GM21737 (cell line): ENCODE measurements around the gene EPB42.
"Not testable (repeated sequence)": the region's sequence is repeated elsewhere in the genome, so short reads cannot be mapped to it uniquely, and the experiment has no call there.

ENCODE experiments used
- ATAC-seq: cut with Tn5 transposase; IDR thresholded peaks from one replicate; pipeline ENCODE4 v1.9.1; 2021; ENCODE audit warnings: mild to moderate bottlenecking, moderate library complexity; ENCODE audit not compliant: unreplicated experiment

Gene EPB42

GRCh38 chr15:43242616-43243015 lies 21.8 kb upstream of the EPB42 start:
- ATAC-seq, result no peak

- ATAC-seq, result no peak
Measured at GRCh38 chr15:43241100-43241499, 20.3 kb upstream of the EPB42 start.

GRCh38 chr15:43239732-43240491 lies 19.1 kb upstream of the EPB42 start:
- no peak for ATAC-seq

DNA sequence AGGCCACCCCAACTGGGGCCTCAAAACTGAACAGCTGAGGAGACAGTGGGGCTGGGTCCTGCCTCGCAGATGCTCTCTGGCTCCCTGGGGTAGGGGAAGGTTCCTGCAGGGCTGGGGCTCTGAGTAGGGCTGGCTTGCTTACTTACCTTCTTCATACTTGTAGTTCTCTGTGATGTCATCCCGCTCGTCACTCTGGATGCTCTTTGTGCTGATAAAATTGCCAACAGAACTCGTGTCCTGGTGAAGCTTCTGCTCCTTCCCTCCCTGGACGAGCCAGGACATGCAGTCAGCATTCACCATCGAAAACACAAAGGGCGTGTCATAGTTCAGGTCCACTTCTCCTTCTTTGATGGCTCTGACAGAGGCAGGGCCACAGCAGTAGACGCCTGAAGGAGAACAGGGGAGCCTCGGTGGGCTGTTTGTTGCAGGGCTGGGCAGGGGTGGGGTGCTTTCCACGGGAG lies 17.9 kb upstream of the EPB42 start:
- ATAC-seq, result no peak

- ATAC-seq, result no peak
Measured at GRCh38 chr15:43237842-43238470, 17.1 kb upstream of the EPB42 start.

- ATAC-seq, result no peak
Measured at GRCh38 chr15:43235536-43235935, 14.7 kb upstream of the EPB42 start.

DNA sequence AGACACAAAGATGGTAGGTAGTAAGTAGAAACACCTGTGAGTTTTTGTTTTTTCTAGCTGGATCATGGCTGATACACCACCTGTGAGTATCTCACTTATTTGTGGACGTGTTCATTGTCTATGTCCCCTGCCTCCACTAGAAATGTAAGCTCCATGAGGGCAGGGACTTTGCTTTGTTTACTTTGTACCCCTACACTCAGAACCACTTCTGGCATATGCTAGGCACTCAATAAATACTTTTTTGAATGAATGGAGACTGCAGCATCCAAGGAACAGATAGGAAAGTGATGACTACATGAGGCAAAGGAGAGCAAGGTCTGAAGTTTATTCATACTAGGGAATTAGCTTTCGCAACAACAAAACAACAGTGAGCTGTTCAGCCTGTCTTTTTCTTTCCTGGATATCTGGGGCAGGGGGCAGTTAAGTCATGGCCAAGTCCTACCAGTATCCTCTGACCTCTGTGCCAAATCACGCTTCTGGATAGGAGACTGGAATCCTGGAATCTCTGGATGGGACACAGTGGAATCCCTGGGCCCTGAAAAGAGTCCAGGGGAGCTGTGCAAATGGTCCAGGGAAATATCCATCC lies 11.6 kb upstream of the EPB42 start:
- ATAC-seq, result no peak

GRCh38 chr15:43230640-43231115 lies 9.9 kb upstream of the EPB42 start:
- no peak for ATAC-seq

DNA sequence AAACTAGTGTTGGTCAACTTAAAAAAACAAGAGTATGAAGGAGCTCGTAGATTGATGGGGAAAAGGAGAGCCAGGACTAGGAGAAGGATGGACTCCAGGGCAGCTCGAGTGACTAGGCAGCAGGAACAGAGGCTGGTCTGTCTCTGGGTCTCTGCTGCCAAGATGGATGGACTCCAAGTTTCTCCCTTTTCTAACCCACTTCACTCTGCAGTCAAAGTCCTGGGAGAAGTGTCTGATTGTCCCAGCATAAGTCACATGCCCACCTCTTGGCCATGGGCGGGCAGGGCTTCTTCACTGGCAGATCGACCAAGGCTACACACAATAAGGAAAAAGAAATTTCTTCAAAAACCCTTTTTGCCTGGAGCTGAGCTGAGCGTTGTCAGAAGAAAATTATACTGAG lies 9.2 kb upstream of the EPB42 start:
- no peak for ATAC-seq

DNA sequence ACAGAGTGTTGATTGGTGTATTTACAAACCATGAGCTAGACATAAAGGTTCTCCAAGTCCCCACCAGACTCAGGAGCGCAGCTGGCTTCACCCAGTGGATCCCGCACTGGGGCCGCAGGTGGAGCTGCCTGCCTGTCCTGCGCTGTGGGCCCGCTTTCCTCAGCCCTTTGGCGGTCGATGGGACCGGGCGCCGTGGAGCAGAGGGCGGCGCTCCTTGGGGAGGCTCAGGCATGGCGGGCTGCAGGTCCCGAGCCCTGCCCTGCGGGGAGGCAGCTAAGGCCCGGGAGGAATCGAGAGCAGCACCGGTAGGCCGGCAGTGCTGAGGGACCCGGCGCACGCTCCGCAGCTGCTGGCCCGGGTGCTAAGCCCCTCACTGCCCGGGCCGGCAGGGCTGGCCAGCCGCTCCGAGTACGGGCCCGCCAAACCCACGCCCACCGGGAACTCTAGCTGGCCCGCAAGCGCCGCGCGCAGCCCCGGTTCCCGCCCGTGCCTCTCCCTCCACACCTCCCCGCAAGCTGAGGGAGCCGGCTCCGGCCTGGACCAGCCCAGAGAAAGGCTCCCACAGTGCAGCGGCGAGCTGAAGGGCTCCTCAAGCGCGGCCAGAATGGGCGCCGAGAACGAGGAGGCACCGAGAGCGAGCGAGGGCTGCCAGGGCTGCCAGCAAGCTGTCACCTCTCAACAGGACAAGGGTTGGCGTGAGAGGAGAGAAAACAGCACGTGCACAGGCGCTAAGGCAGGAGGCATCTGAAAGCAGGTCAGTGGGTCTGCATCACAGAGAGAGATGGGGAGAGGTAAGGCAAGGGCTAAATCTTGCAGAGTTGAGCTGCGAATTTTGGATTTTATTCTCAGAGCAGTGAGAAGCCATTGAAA lies 5.9 kb upstream of the EPB42 start:
- ATAC-seq, result no peak

- ATAC-seq, result not testable (repeated sequence)
Measured at GRCh38 chr15:43225950-43226255, 5.1 kb upstream of the EPB42 start.

DNA sequence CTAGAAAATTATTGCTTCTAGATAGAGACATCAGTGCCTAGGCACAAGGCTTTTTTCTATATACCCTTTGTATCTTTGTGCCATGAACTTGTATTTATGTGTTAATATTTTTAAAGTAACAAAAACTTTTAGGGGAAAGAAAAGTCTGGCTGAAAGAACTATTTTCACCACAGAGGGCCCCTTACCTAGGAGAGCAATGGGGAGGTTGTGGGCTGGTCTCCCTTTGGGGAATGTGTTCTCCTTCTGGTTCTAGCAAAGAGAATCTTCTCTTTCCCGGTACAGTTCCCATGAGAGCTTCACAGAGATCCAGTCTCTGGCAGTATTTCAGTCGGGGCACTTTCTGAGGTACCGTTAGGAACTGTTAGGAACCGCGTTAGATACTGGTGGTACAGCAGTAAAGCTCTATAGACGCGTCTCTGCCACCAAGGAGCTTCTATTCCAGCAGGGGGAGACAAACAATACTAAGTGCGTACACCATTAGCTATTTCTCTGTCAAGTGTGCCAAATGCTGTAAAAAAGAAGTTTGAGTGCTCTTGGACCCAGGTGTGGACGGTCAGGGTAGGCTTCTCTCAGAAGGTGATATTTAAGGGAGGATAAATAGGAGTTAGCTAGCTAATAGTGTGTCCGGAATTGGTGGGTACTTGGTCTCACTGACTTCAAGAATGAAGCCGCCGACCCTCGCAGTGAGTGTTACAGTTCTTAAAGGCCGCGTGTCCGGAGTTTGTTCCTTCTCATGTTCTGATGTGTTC lies 4.6 kb upstream of the EPB42 start:
- no peak for ATAC-seq

- no peak for ATAC-seq
Measured at GRCh38 chr15:43221422-43221821, 604 bp upstream of the EPB42 start.

GRCh38 chr15:43219929-43220928 lies 589 bp downstream of the EPB42 start:
- no peak for ATAC-seq

DNA sequence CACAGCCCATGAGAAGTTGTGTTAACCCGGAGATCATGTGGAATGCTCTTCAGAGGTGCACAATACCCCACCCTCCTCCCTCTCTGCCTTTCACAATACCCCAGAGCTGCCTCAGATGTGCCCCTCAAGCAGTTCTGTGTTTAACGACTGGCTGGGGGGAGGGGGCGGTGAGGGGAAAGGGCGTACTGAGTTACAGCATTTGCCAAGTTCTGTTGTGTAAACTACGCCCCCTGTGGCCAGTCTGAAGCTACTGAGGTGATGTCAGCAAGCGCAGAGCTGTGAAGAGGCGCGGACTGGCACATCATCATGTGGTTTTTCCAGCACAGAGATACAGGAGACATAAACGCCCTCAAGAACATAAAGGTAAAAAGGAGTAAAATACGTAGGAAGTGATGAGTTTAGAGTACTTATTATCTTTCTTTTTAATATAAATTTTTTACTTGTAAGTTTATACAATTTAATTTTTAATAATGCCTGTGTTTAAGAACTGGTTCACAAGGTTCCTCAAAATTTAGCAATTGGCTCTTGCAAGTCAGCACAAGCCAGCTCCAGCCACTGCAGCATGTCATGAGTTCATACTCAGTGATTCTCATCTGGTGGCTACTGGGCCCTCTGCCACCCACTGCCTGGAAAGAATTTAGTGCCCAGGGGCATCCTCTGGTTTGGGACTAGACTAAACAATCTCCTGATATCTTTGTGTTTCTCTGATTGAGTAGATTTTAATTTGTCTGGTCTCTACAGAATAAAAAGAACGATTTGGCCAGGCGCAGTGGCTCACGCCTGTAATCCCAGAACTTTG lies 1.7 kb downstream of the EPB42 start:
- no peak for ATAC-seq

- no peak for ATAC-seq
Measured at GRCh38 chr15:43215961-43216360, 4.9 kb downstream of the EPB42 start.

- no peak for ATAC-seq
Measured at GRCh38 chr15:43214592-43215295, 6.1 kb downstream of the EPB42 start.

- no peak for ATAC-seq
Measured at GRCh38 chr15:43214169-43214568, 6.6 kb downstream of the EPB42 start.
